Spleen (tissue), 11 donors: ENCODE results near the gene MPZL2. TPM values are rescaled to one million over a fixed set of nuclear protein-coding genes. Genes with fewer than 3 reads are reported as not detected.

ENCODE experiments used
- DNase-seq: peaks from one replicate; pipeline ENCODE4 v3.0.0-alpha.2; 2020
- H3K27ac ChIP-seq, 8 donors: fragments of 200-600 bp; sonication (generic) in 7 of 8; 1 replicate in 4 of 8; 2 replicates in 4 of 8; pipeline versions ENCODE4 v1.5.0 to v1.8.0; 2016 to 2021; ENCODE audit warnings: inconsistent platforms in 4 of 8, mild to moderate bottlenecking in 4 of 8, moderate library complexity in 1 of 8
- H3K27me3 ChIP-seq, 7 donors: fragments of 200-600 bp; sonication (generic) in 6 of 7; replicated peaks in 1 of 7; 1 replicate in 4 of 7; 2 replicates in 3 of 7; pipeline versions ENCODE4 v1.5.0 to v1.8.0; 2016 to 2021; ENCODE audit warnings: inconsistent platforms in 3 of 7, mild to moderate bottlenecking in 1 of 7
- H3K36me3 ChIP-seq, 6 donors: fragments of 200-600 bp; sonication (generic) in 5 of 6; 1 replicate in 4 of 6; 2 replicates in 2 of 6; pipeline versions ENCODE4 v1.5.0 to v1.8.0; 2016 to 2021; ENCODE audit warnings: inconsistent platforms in 2 of 6
- H3K4me1 ChIP-seq, 6 donors: fragments of 200-600 bp; sonication (generic) in 5 of 6; 1 replicate in 3 of 6; 2 replicates in 3 of 6; pipeline versions ENCODE4 v1.5.0 to v1.8.0; 2016 to 2021; ENCODE audit warnings: inconsistent platforms in 3 of 6
- H3K4me3 ChIP-seq, 8 donors: fragments of 200-600 bp; sonication (generic) in 7 of 8; 1 replicate in 4 of 8; 2 replicates in 4 of 8; pipeline versions ENCODE4 v1.5.0 to v1.8.0; 2016 to 2021; ENCODE audit warnings: inconsistent platforms in 4 of 8, mild to moderate bottlenecking in 4 of 8, moderate library complexity in 2 of 8
- H3K9me3 ChIP-seq, 8 donors: fragments of 200-600 bp; sonication (generic) in 7 of 8; 1 replicate in 4 of 8; 2 replicates in 4 of 8; pipeline versions ENCODE4 v1.5.0 to v1.8.0; 2016 to 2021; ENCODE audit warnings: inconsistent platforms in 4 of 8
- POLR2A ChIP-seq, 3 donors: fragments of 450-650 bp; IDR thresholded peaks; one replicate each; pipeline ENCODE4 v1.5.1; 2017; ENCODE audit warnings: antibody characterized with exemption in 3 of 3, mild to moderate bottlenecking in 1 of 3
- POLR2AphosphoS5 ChIP-seq, 3 donors: sonication (generic); formaldehyde crosslinking; IDR thresholded peaks; one replicate each; pipeline ENCODE4 v1.5.1; 2017; ENCODE audit warnings: antibody characterized with exemption in 3 of 3
- WGBS, 5 donors: extraction: QIAGEN DNeasy Blood & Tissue Kit in 3 of 5; methylation state at CpG; one replicate each; pipeline versions ENCODE4 v1.1.5 to v1.1.7; 2013 to 2018; 5-methylcytosine and 5-hydroxymethylcytosine counted together
- intact Hi-C: fragments of 100-400 bp; cut with DNase I; formaldehyde crosslinking; loops from one replicate; pipeline ENCODE4 v1.15.0; 2023; ENCODE audit warnings: low total_unique reads
- polyA plus RNA-seq, 3 donors: library from polyadenylated mRNA; stranded (reverse); fragments of 200-250 nt; gene quantifications; one replicate each; pipeline ENCODE4 v1.2.1, GENCODE V29; 2013
- total RNA-seq, 7 donors: library from RNA; depleted of rRNA in 3 of 7; stranded (reverse); fragments of >200 nt in 3 of 7; fragmentation: NEBNext Ultra II Directional in 4 of 7; extraction: Animal tissue kit (Norgen Biotek cat#: 25700) in 4 of 7; gene quantifications; one replicate each; pipeline versions ENCODE4 v1.1.0 to v1.2.1, GENCODE V29; 2016 to 2021
- TF ChIP-seq, protein P1 (sequence below), 11 experiments: fragments of 200-600 bp in 7 of 11; fragments of 450-650 bp in 4 of 11; sonication (generic) in 4 of 11; IDR thresholded peaks in 8 of 11; conservative IDR thresholded peaks in 3 of 11; 1 replicate in 7 of 11; 2 replicates in 4 of 11; pipeline versions ENCODE4 v1.4.0 to v1.8.0; 2016 to 2021; ENCODE audit warnings: antibody characterized with exemption in 11 of 11, inconsistent platforms in 4 of 11, mild to moderate bottlenecking in 1 of 11
- donor health status: healthy with polysubstance abuse.
- donor health status: DM: no; HTN: no; CAD: no; lungs with moderate emphysema.
- donor health status: DM: no; HTN: no; CAD: no.
- donor health status: Bipolar disorder and iron deficiency.
- donor health status: healthy.
- donor health status: DM: no; HTN: no; CAD: no.
- donor health status: DM: yes; HTN: yes; CAD: no.

The MPZL2 gene
- total and polyA plus RNA-seq, 10 donors = 1.6 to 18.4 (median 8.7) TPM

DNA sequence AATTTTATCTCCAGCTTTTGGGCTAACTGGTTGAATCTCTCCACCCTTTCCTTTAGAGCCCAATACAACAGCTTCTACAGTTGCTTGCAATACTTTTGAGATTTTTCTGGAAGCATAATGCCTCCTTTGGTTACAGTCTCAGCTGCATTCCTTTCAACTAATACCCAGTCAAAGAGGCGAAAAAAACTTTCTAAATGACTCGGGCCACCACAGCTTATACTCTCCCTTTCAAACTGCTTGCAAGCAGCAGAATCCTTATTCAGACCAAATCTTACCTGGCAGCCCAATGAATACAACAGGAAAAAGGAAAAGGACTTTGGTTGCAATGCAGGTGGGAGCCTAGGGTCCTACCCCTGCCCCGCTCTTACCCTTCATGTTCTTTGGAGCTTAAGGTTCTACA is 55.1 kb downstream of the MPZL2 start:
- TF ChIP-seq, protein P1, sequence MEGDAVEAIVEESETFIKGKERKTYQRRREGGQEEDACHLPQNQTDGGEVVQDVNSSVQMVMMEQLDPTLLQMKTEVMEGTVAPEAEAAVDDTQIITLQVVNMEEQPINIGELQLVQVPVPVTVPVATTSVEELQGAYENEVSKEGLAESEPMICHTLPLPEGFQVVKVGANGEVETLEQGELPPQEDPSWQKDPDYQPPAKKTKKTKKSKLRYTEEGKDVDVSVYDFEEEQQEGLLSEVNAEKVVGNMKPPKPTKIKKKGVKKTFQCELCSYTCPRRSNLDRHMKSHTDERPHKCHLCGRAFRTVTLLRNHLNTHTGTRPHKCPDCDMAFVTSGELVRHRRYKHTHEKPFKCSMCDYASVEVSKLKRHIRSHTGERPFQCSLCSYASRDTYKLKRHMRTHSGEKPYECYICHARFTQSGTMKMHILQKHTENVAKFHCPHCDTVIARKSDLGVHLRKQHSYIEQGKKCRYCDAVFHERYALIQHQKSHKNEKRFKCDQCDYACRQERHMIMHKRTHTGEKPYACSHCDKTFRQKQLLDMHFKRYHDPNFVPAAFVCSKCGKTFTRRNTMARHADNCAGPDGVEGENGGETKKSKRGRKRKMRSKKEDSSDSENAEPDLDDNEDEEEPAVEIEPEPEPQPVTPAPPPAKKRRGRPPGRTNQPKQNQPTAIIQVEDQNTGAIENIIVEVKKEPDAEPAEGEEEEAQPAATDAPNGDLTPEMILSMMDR (IDR thresholded peaks at IDR 0.05 in 8 of 11, conservative IDR thresholded peaks at IDR 0.05 in 3 of 11) = no peak
- TF ChIP-seq POLR2AphosphoS5 (IDR thresholded peaks at IDR 0.05) (no peak), POLR2A (IDR thresholded peaks at IDR 0.05) (no peak)
- WGBS, 5 donors = 80 to 85% (median 84%) methylated on average over 3 of the region's 3 CpGs
- Histone ChIP-seq H3K4me3 (no peak overlapping the region), H3K27me3 (peaks cover 0 to 18% (median 0%) of the 10 kb centered on the region in 7 donors), H3K4me1 (peaks cover 6 to 100% (median 40%) of the 10 kb centered on the region in 6 donors), H3K36me3 (peaks cover 0 to 59% (median 2%) of the 10 kb centered on the region in 6 donors), H3K9me3 (no peaks in the 10 kb centered on the region), H3K27ac (peak overlapping the region in 3 of 8 donors; percentile 17 to 86 (median 22))
- DNase-seq = no peak
- intact Hi-C loops = no loop called here

DNA sequence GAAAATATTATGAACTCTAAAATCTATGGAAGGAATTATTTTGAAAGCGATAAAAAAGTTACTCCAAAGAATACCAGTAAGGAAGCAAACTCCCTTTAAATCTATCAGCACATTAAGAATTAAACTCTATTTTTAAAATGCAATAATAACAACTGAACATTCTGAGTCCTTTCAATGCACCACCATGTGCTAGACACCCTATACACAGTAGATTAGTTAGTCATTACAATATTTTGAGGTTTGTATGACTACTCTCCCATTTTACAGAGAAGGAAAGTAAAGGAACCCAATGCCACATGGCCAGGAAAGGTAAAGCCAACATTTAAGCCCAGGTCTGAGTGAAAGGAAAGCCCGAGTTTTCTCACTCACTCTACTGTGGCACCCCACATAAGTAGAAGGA is 57.0 kb downstream of the MPZL2 start:
- peak overlapping the region in 6 of 8 donors; percentile 58 to 86 (median 76) for H3K27ac ChIP-seq
- 85 to 96% (median 92%) methylated on average over 2 of the region's 2 CpGs for WGBS, 5 donors
- intact Hi-C loops = no loop called here

DNA sequence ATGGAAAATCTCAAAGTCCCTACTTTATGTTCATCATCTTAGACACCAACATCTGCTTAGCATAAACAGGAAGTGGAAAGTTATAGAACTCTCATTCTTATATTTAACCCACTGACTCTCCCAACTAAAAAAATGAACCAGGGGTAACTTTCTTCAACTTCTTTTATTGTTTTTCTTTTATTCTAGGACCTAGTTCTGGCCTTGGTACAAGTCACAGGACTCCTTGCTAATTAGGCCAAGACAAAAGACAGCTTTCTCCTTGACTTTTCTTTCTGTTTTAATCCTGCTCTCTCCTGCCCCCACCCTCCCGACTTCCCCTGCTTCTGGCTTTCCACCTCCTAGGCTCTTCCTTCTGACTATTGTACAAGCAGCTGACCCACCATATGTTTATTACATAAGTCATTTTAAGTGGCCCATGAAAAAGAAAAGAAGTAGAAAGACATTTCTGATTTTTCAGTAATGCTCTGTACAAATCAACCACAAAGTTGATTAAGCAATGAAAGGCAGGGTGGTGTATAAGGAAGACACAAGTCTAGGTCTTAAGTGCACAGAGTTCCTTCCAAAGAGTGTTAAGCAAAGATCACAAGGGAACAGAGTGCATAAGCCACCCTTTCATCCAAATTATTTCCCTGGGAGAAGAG is 57.6 kb downstream of the MPZL2 start:
- 5 to 23% (median 10%) methylated on average over 1 of the region's 1 CpG for WGBS, 5 donors
- H3K4me1 ChIP-seq = peaks cover 0 to 100% (median 33%) of the 10 kb centered on the region in 6 donors
- no peak for DNase-seq
- H3K27ac ChIP-seq = peak overlapping the region in 7 of 8 donors; percentile 58 to 86 (median 75)
- H3K4me3 ChIP-seq = no peak overlapping the region
- no peaks in the 10 kb centered on the region for H3K9me3 ChIP-seq
- H3K36me3 ChIP-seq = peaks cover 0 to 77% (median 2%) of the 10 kb centered on the region in 6 donors
- TF ChIP-seq, protein P1 (IDR thresholded peaks at IDR 0.05 in 8 of 11, conservative IDR thresholded peaks at IDR 0.05 in 3 of 11) = no peak
- TF ChIP-seq POLR2A (IDR thresholded peaks at IDR 0.05) (no peak), POLR2AphosphoS5 (IDR thresholded peaks at IDR 0.05) (no peak)
- H3K27me3 ChIP-seq = peaks cover 0 to 18% (median 0%) of the 10 kb centered on the region in 7 donors
- intact Hi-C loops = no loop called here

More for the DNA sequence above, 57.0 kb downstream of the MPZL2 start:
- H3K36me3 ChIP-seq = peaks cover 0 to 77% (median 2%) of the 10 kb centered on the region in 6 donors
- H3K4me3 ChIP-seq = no peak overlapping the region
- no peak for DNase-seq
- no peak for TF ChIP-seq POLR2A (IDR thresholded peaks at IDR 0.05)
- TF ChIP-seq, protein P1 (IDR thresholded peaks at IDR 0.05 in 8 of 11, conservative IDR thresholded peaks at IDR 0.05 in 3 of 11) = no peak
- TF ChIP-seq POLR2AphosphoS5 (IDR thresholded peaks at IDR 0.05) = no peak
- peaks cover 0 to 18% (median 0%) of the 10 kb centered on the region in 7 donors for H3K27me3 ChIP-seq
- no peaks in the 10 kb centered on the region for H3K9me3 ChIP-seq
- H3K4me1 ChIP-seq = peaks cover 0 to 100% (median 33%) of the 10 kb centered on the region in 6 donors

DNA sequence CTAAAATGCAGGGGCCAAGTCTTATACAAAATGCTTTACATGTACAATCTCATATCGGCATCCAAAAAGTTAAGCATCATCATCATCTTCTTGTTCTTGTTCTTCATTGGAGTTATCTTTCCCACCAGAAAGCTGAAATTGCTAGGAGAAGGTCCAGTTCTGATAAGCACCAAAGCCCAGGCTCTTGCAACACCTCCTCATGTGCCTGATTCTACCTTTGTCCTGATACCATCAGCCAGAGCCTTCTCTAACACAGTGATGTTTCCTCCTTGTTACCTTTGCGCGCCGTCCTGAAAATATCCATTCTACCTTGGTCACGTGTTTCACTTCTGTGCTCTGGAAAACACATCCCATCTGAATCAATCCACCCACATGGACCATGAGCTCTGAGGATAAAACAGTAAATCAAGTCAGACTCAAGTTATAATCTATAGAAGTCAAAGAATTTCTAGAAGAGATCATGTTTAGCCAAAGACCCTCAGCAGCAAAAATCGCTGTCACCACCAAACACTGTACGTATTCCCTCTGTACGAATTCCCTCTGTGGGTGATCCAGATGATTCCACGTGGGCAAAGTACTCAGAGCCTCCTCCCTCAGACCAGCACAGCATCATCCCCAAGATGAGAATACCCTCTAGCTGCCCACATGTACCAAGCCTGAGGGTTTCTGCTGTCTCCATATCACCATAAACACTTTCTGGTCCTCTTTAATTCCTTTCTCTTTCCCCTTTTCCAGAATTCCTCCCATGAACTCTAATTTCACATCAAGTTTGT is 58.3 kb downstream of the MPZL2 start:
- Histone ChIP-seq H3K27me3 (peaks cover 0 to 14% (median 0%) of the 10 kb centered on the region in 7 donors), H3K36me3 (peaks cover 0 to 77% (median 2%) of the 10 kb centered on the region in 6 donors), H3K9me3 (no peaks in the 10 kb centered on the region), H3K27ac (peak overlapping the region in 7 of 8 donors; percentile 58 to 86 (median 75)), H3K4me3 (no peak overlapping the region), H3K4me1 (peaks cover 0 to 96% (median 33%) of the 10 kb centered on the region in 6 donors)
- TF ChIP-seq POLR2AphosphoS5 (IDR thresholded peaks at IDR 0.05) (no peak), POLR2A (IDR thresholded peaks at IDR 0.05) (no peak)
- TF ChIP-seq, protein P1 (IDR thresholded peaks at IDR 0.05 in 8 of 11, conservative IDR thresholded peaks at IDR 0.05 in 3 of 11) = no peak
- DNase-seq = no peak
- 92 to 97% (median 94%) methylated on average over 9 of the region's 9 CpGs for WGBS, 5 donors
- intact Hi-C loops = no loop called here
